GM12874 (cell line): ENCODE measurements around the gene DOCK4.

Source experiments
- TF ChIP-seq, protein P1 (sequence below): IDR thresholded peaks from 2 replicates; pipeline ENCODE4 v1.5.1; 2011; ENCODE audit warnings: low read depth, mild to moderate bottlenecking, control low read depth, low read length, moderate library complexity; ENCODE audit not compliant: insufficient read depth

Gene DOCK4

GRCh38 chr7:112005205-112005775 lies 200.9 kb downstream of the DOCK4 start:
- TF ChIP-seq, protein P1, sequence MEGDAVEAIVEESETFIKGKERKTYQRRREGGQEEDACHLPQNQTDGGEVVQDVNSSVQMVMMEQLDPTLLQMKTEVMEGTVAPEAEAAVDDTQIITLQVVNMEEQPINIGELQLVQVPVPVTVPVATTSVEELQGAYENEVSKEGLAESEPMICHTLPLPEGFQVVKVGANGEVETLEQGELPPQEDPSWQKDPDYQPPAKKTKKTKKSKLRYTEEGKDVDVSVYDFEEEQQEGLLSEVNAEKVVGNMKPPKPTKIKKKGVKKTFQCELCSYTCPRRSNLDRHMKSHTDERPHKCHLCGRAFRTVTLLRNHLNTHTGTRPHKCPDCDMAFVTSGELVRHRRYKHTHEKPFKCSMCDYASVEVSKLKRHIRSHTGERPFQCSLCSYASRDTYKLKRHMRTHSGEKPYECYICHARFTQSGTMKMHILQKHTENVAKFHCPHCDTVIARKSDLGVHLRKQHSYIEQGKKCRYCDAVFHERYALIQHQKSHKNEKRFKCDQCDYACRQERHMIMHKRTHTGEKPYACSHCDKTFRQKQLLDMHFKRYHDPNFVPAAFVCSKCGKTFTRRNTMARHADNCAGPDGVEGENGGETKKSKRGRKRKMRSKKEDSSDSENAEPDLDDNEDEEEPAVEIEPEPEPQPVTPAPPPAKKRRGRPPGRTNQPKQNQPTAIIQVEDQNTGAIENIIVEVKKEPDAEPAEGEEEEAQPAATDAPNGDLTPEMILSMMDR: no peak

- TF ChIP-seq, protein P1: no peak
These were observed 204.9 kb downstream of the DOCK4 start for GRCh38 chr7:112001091-112001826.

- TF ChIP-seq, protein P1: no peak
These were observed 207.9 kb downstream of the DOCK4 start for GRCh38 chr7:111998326-111998725.

GRCh38 chr7:111997546-111997945 lies 208.7 kb downstream of the DOCK4 start:
- TF ChIP-seq, protein P1: no peak

GRCh38 chr7:111992601-111993000 lies 213.6 kb downstream of the DOCK4 start:
- TF ChIP-seq, protein P1: no peak

DNA sequence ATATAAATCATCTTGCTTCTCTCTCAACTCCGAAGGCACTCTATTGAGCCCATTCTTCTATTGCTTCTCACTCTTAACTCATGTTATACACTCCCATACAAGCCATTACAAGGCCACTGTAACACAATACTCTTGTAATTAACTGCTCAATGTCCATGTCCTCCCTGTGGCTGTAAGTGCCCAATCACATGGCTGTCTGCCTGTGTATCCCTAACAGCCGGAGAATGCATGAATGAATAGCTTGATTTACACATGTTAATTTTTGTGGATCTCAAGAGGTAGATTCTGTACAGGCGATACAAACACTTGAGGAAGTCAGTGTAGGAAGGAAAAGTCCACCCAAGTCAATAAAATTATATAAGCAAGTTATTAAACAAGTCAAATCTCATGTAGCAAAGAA lies 215.6 kb downstream of the DOCK4 start:
- TF ChIP-seq, protein P1: no peak

- TF ChIP-seq, protein P1: no peak
These were observed 218.3 kb downstream of the DOCK4 start for GRCh38 chr7:111987886-111988285.
